Spleen (tissue), 11 donors: ENCODE results near the gene RCC2. TPM values are rescaled to one million over a fixed set of nuclear protein-coding genes. Genes with fewer than 3 reads are reported as not detected.

Experiments used
- DNase-seq: peaks from one replicate; pipeline ENCODE4 v3.0.0-alpha.2; 2020
- H3K27ac ChIP-seq, 8 donors: fragments of 200-600 bp; sonication (generic) in 7 of 8; 1 replicate in 4 of 8; 2 replicates in 4 of 8; pipeline versions ENCODE4 v1.5.0 to v1.8.0; 2016 to 2021; ENCODE audit warnings: inconsistent platforms in 4 of 8, mild to moderate bottlenecking in 4 of 8, moderate library complexity in 1 of 8
- H3K27me3 ChIP-seq, 7 donors: fragments of 200-600 bp; sonication (generic) in 6 of 7; replicated peaks in 1 of 7; 1 replicate in 4 of 7; 2 replicates in 3 of 7; pipeline versions ENCODE4 v1.5.0 to v1.8.0; 2016 to 2021; ENCODE audit warnings: inconsistent platforms in 3 of 7, mild to moderate bottlenecking in 1 of 7
- H3K36me3 ChIP-seq, 6 donors: fragments of 200-600 bp; sonication (generic) in 5 of 6; 1 replicate in 4 of 6; 2 replicates in 2 of 6; pipeline versions ENCODE4 v1.5.0 to v1.8.0; 2016 to 2021; ENCODE audit warnings: inconsistent platforms in 2 of 6
- H3K4me1 ChIP-seq, 6 donors: fragments of 200-600 bp; sonication (generic) in 5 of 6; 1 replicate in 3 of 6; 2 replicates in 3 of 6; pipeline versions ENCODE4 v1.5.0 to v1.8.0; 2016 to 2021; ENCODE audit warnings: inconsistent platforms in 3 of 6
- H3K4me3 ChIP-seq, 8 donors: fragments of 200-600 bp; sonication (generic) in 7 of 8; 1 replicate in 4 of 8; 2 replicates in 4 of 8; pipeline versions ENCODE4 v1.5.0 to v1.8.0; 2016 to 2021; ENCODE audit warnings: inconsistent platforms in 4 of 8, mild to moderate bottlenecking in 4 of 8, moderate library complexity in 2 of 8
- H3K9me3 ChIP-seq, 8 donors: fragments of 200-600 bp; sonication (generic) in 7 of 8; 1 replicate in 4 of 8; 2 replicates in 4 of 8; pipeline versions ENCODE4 v1.5.0 to v1.8.0; 2016 to 2021; ENCODE audit warnings: inconsistent platforms in 4 of 8
- CTCF ChIP-seq, 11 experiments: fragments of 200-600 bp in 7 of 11; fragments of 450-650 bp in 4 of 11; sonication (generic) in 4 of 11; IDR thresholded peaks in 8 of 11; conservative IDR thresholded peaks in 3 of 11; 1 replicate in 7 of 11; 2 replicates in 4 of 11; pipeline versions ENCODE4 v1.4.0 to v1.8.0; 2016 to 2021; ENCODE audit warnings: antibody characterized with exemption in 11 of 11, inconsistent platforms in 4 of 11, mild to moderate bottlenecking in 1 of 11
- POLR2A ChIP-seq, 3 donors: fragments of 450-650 bp; IDR thresholded peaks; one replicate each; pipeline ENCODE4 v1.5.1; 2017; ENCODE audit warnings: antibody characterized with exemption in 3 of 3, mild to moderate bottlenecking in 1 of 3
- POLR2AphosphoS5 ChIP-seq, 3 donors: sonication (generic); formaldehyde crosslinking; IDR thresholded peaks; one replicate each; pipeline ENCODE4 v1.5.1; 2017; ENCODE audit warnings: antibody characterized with exemption in 3 of 3
- WGBS, 5 donors: extraction: QIAGEN DNeasy Blood & Tissue Kit in 3 of 5; methylation state at CpG; one replicate each; pipeline versions ENCODE4 v1.1.5 to v1.1.7; 2013 to 2018; 5-methylcytosine and 5-hydroxymethylcytosine counted together
- intact Hi-C: fragments of 100-400 bp; cut with DNase I; formaldehyde crosslinking; loops from one replicate; pipeline ENCODE4 v1.15.0; 2023; ENCODE audit warnings: low total_unique reads
- polyA plus RNA-seq, 3 donors: library from polyadenylated mRNA; stranded (reverse); fragments of 200-250 nt; gene quantifications; one replicate each; pipeline ENCODE4 v1.2.1, GENCODE V29; 2013
- total RNA-seq, 7 donors: library from RNA; depleted of rRNA in 3 of 7; stranded (reverse); fragments of >200 nt in 3 of 7; fragmentation: NEBNext Ultra II Directional in 4 of 7; extraction: Animal tissue kit (Norgen Biotek cat#: 25700) in 4 of 7; gene quantifications; one replicate each; pipeline versions ENCODE4 v1.1.0 to v1.2.1, GENCODE V29; 2016 to 2021
- donor health status: healthy with polysubstance abuse.
- donor health status: DM: no; HTN: no; CAD: no; lungs with moderate emphysema.
- donor health status: DM: no; HTN: no; CAD: no.
- donor health status: Bipolar disorder and iron deficiency.
- donor health status: healthy.
- donor health status: DM: no; HTN: no; CAD: no.
- donor health status: DM: yes; HTN: yes; CAD: no.

RCC2 gene
- total and polyA plus RNA-seq, 10 donors, result 46.2 to 69.1 (median 56.5) TPM

GRCh38 chr1:17404820-17405219, 34.7 kb downstream of the RCC2 start:
- H3K36me3 ChIP-seq, result peaks cover 0 to 36% (median 30%) of the 10 kb centered on the region in 6 donors
- no peaks in the 10 kb centered on the region for H3K4me1 ChIP-seq
- no peak for DNase-seq
- no peaks in the 10 kb centered on the region for H3K27me3 ChIP-seq
- no peak overlapping the region for H3K4me3 ChIP-seq
- TF ChIP-seq POLR2A (IDR thresholded peaks at IDR 0.05) (no peak), CTCF (IDR thresholded peaks at IDR 0.05 in 8 of 11, conservative IDR thresholded peaks at IDR 0.05 in 3 of 11) (no peak), POLR2AphosphoS5 (IDR thresholded peaks at IDR 0.05) (no peak)
- H3K9me3 ChIP-seq, result no peaks in the 10 kb centered on the region
- 63 to 86% (median 71%) methylated on average over 6 of the region's 6 CpGs for WGBS, 5 donors
- no peak overlapping the region for H3K27ac ChIP-seq
- intact Hi-C loops, result no loop called here

GRCh38 chr1:17404034-17404684, 35.3 kb downstream of the RCC2 start:
- H3K4me1 ChIP-seq, result no peaks in the 10 kb centered on the region
- intact Hi-C loops, result no loop called here
- WGBS, 5 donors, result 64 to 75% (median 72%) methylated on average over 15 of the region's 15 CpGs

GRCh38 chr1:17403081-17403480, 36.4 kb downstream of the RCC2 start:
- no peaks in the 10 kb centered on the region for H3K27me3 ChIP-seq
- no peak overlapping the region for H3K4me3 ChIP-seq
- WGBS, 5 donors, result 63 to 70% (median 65%) methylated on average over 3 of the region's 3 CpGs
- no peak for DNase-seq
- TF ChIP-seq POLR2A (IDR thresholded peaks at IDR 0.05), result no peak
- TF ChIP-seq POLR2AphosphoS5 (IDR thresholded peaks at IDR 0.05), result no peak
- TF ChIP-seq CTCF (IDR thresholded peaks at IDR 0.05 in 8 of 11, conservative IDR thresholded peaks at IDR 0.05 in 3 of 11), result no peak
- H3K9me3 ChIP-seq, result no peaks in the 10 kb centered on the region
- intact Hi-C loops, result no loop called here
- H3K36me3 ChIP-seq, result peaks cover 0 to 19% (median 13%) of the 10 kb centered on the region in 6 donors
- H3K27ac ChIP-seq, result no peak overlapping the region
- no peaks in the 10 kb centered on the region for H3K4me1 ChIP-seq

More at GRCh38 chr1:17404034-17404684, 35.3 kb downstream of the RCC2 start:
- H3K4me3 ChIP-seq, result no peak overlapping the region
- no peaks in the 10 kb centered on the region for H3K9me3 ChIP-seq
- H3K27ac ChIP-seq, result no peak overlapping the region
- TF ChIP-seq POLR2AphosphoS5 (IDR thresholded peaks at IDR 0.05) (no peak), CTCF (IDR thresholded peaks at IDR 0.05 in 8 of 11, conservative IDR thresholded peaks at IDR 0.05 in 3 of 11) (no peak), POLR2A (IDR thresholded peaks at IDR 0.05) (no peak)
- peaks cover 0 to 30% (median 23%) of the 10 kb centered on the region in 6 donors for H3K36me3 ChIP-seq
- no peak for DNase-seq
- H3K27me3 ChIP-seq, result no peaks in the 10 kb centered on the region

- Histone ChIP-seq H3K4me3 (no peak overlapping the region), H3K4me1 (no peaks in the 10 kb centered on the region), H3K27me3 (no peaks in the 10 kb centered on the region), H3K36me3 (peaks cover 0 to 6% (median 1%) of the 10 kb centered on the region in 6 donors), H3K27ac (no peak overlapping the region), H3K9me3 (no peaks in the 10 kb centered on the region)
- 53 to 76% (median 60%) methylated on average over 3 to 4 of the region's 4 CpGs for WGBS, 5 donors
- intact Hi-C loops, result no loop called here
- TF ChIP-seq CTCF (IDR thresholded peaks at IDR 0.05 in 8 of 11, conservative IDR thresholded peaks at IDR 0.05 in 3 of 11), result no peak
- no peak for TF ChIP-seq POLR2A (IDR thresholded peaks at IDR 0.05)
- no peak for DNase-seq
Observed at GRCh38 chr1:17401841-17402240, 37.6 kb downstream of the RCC2 start.
